Measurements from ENCODE around the gene WDR72.
"Not testable (repeated sequence)": the region's sequence is repeated elsewhere in the genome, so short reads cannot be mapped to it uniquely, and the experiment has no call there.

The WDR72 gene

DNA sequence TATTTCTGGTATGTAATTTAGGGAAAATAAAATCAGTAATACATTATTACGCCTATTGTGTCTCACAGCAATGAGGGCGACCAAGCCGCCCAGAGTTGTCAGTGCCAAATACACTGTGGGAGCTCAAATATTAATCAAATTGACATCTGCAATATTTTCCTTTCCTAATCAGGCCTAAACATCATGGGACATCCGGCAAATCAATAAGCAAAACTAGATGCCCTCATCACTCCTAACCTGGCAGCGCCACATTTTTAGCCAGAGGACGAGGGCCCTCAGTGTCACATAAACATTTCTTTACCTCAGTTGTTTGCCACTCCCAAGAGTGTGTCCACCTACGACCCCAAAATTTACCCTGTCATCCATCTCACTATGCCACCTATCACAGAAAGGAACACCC lies 64.1 kb downstream of the WDR72 start:
- DNase-seq = no peak

DNA sequence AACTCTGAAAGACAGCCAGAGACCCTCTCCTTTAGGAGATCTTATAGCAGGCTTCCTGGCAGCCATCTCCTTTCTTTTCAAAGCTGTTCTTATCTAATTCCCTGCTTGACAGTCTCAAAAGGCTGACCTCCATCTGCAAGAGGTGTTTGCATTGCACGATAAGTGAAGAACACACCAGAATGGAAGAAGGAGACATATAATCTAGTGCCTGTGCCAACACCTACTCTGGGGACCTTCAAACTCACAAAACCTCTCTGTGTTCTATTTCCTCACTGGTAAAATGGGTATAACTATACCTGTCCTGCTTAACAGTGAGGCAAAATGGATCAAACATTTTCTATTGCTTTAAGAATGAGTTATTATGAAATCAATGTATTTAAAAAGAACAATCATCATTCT lies 65.0 kb downstream of the WDR72 start:
- no peak for DNase-seq

DNA sequence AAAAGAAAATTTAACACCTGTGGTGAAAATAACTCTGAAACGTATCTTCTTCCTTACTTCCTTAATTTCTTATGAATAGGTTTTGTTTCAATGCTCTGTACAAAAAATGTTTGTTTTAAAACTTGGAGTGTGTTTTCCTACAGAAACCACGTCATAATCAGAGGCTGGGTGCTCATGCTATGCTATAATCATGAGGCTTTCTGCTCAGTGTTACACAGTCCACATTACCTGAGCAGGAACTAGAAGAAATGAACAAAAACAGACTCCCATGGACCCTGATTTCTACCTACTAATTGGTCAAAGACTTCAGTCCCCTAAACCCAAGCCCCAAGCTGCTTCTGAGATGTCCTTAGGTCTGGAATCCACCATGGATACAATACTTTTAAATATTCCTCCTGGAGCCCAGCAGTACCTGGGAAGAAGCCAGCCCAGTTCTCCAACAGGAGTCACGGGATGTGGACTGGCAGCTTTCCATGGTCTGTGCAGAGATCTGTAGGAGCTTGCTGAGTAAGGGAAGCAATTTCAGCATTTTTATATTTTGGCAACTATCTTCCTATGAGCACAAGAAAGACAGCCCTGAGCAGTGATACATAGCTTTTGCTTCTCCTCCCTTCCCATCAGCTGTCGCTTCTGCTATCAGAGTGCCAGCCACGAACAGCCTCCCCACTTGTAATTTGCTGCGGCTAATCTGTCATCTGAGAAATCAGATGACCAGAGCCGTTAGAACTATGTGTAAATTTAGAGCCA lies 65.6 kb downstream of the WDR72 start:
- no peak for DNase-seq

DNA sequence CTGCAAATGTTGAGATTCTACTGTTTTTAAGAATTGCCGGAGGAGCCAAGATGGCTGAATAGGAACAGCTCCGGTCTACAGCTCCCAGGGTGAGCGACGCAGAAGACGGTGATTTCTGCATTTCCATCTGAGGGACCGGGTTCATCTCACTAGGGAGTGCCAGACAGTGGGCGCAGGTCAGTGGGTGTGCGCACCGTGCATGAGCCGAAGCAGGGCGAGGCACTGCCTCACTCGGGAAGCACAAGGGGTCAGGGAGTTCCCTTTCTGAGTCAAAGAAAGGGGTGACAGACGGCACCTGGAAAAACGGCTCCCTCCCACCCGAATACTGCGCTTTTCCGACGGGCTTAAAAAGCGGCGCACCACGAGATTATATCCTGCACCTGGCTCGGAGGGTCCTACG lies 75.3 kb downstream of the WDR72 start:
- not testable (repeated sequence) for DNase-seq

DNA sequence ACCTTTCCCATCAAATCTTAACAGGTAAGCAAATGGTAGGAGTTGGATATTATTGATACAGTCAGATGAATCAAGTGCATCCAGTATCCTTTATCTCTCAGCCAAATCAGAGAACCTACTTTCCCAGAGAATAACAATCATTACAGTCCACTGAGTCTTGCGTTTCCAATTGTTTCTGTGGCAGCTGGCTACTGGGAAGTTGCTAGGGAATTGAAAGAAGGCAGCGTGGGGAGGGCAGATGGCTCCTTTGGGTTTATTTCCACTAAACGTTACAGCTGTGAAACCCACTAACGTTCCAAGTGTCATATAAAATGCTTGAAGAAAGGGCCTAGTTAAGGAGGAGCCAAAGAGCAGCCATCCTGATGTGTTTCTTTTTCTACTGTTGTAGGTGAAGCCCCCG lies 78.4 kb downstream of the WDR72 start:
- DNase-seq = no peak

DNA sequence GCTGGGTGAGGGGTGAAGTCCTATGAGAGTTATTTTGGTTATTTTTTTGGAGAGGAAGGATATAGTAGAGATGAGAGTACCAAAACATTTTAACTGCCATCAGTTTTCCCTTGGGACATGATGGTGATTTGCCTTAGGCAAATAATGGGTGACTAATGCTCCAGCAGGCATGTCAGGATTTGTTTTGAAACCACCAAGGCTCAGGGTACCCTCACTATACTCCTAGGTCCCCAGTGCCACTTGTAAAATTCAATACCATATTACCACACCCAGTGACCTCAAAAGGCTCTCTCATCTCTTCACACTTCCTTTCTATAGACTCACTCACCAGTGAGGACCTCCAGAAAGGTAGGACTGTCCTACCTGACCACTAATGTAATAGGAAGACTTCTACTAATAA lies 83.6 kb downstream of the WDR72 start:
- no peak for DNase-seq

DNA sequence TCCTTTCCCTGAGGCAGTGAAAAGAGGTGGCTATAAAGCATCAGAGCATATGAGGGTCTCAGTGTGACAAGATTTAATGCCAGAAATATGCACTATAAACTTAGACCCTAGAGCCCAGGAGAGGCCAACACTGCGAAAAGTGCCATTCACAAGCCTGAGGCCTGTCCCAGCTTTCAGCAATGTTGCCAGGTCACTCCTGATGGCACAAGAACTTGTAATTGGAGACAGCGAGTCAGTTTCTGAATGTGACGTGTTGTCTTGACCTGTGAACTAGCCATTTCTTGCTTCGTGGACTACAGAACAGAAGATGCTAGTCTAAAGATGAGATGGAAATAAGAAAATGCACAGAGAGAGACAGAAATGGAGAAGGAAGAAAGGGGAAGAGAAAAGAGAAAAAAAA lies 87.9 kb downstream of the WDR72 start:
- no peak for DNase-seq

DNA sequence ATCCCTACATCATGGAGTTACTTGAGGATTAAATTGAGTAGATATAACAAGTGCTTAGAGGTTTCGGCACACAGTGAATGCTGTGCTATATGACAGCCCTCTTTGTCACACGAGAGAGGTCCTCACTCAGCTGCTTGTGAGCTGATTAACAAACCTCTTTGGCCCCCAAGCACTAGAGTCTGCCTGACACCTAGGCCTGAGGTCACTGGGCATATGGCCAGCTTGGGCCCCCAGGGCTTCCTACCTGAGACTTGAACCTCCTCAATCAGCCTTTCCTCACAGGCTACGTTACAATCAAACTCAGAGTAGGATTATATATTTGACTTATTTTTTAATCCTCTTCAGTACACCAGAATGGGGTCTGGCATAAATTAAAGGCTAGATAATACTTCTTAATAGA lies 88.8 kb downstream of the WDR72 start:
- DNase-seq = no peak

DNA sequence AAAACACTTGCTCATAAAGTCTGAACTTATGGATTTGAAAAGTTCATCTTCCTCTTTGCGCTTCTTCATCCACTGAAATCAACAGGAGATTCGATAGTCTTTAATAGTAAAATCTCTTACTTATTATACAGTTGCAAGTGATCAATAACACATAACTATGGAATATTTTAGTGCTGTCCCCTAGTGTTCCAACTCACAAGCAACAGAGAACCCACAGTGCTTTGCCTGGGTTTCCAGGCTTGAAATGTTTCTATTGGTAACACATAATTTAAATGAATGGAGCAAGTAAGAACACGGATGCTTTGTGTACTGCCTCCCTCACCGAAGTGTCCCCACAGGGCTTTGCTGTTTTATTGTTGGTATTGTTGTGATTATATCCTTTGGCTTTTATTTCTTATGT lies 93.5 kb downstream of the WDR72 start:
- DNase-seq = no peak

DNA sequence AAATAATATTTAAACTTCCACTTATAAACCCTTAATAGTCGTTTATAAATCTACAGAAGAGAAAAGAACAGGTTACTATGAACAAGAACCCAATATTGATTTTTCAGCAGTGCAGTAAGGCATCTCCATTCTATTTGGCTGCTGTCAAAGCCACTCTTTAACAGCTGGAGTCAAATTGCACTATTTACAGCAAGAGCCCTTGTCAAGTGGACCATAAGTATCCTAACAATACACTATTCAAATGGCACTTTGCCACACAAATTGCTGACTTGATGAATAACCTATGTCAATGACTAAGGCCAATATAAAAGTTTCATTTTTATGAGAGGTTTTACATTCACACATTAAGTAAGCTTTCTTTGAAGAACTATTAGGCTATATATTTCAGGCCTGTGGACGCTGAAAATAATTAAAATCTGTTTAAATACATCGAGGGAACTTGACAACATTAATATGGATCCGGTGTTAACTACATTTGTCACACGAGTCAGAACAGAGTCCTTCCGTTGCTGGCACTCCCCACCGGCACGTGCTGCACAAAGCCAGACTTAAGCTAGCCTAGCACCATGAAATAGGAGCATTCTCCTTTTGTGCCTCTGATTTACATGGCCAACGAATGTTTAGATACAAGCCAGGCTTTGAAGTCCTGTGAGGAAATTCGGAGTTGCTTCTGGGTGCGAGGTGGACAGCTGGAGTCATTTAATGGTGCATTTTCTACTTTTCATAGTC lies 100.5 kb downstream of the WDR72 start:
- DNase-seq = no peak

DNA sequence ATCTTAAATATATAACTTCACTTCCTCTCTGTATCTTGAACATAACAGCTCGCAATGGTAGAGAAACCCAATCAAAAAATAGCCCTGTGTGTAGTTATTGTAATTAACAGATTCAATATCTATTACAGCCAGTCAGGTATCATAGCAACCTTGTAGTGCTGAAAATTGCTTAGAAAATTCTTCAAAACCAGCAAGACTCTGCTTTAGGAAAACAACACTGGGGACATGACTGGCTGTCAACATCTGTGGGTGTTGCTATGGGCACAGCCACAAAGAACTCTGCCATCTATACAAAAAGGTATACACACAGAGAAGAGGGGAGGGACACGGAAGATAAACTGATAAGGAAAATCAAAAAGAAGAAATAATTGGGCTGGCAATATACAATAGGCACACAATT lies 101.2 kb downstream of the WDR72 start:
- no peak for DNase-seq

DNA sequence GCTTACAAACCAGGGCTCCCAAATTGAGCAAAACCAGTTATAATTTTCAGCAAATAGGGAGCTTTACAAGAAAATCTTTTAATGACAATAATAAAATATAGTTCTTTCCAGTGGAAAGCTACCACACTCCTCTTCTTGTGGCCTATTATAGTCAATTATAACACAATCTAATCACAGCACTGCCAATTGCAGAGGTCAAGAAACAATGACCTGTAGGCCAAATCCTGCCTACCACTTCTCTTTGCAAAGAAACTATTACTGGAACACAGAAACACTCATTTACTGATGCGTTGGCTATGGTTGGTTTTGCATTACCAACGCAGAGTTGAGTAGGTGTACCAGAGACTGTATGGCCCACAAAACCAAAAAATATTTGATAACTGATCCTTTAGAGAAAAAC lies 110.5 kb downstream of the WDR72 start:
- no peak for DNase-seq

DNA sequence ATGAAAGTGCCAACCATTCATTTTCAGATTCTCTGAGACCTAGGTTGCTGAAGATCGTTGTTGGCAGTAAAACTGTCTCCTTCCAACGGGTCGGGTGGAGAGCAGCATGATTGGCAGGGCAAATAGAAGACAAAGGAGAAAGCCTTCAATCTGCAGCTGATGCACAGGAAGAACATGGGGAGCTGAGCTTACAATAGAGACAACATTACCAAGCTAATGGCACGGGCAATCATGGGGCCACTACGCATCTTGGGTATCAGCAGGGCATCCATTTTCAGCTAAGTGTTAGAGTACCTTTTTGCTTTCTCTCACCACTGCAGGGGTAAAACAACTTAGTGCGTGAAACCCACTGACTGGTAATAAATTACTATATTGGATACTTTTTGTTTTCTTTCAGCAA lies 114.8 kb downstream of the WDR72 start:
- no peak for DNase-seq

DNA sequence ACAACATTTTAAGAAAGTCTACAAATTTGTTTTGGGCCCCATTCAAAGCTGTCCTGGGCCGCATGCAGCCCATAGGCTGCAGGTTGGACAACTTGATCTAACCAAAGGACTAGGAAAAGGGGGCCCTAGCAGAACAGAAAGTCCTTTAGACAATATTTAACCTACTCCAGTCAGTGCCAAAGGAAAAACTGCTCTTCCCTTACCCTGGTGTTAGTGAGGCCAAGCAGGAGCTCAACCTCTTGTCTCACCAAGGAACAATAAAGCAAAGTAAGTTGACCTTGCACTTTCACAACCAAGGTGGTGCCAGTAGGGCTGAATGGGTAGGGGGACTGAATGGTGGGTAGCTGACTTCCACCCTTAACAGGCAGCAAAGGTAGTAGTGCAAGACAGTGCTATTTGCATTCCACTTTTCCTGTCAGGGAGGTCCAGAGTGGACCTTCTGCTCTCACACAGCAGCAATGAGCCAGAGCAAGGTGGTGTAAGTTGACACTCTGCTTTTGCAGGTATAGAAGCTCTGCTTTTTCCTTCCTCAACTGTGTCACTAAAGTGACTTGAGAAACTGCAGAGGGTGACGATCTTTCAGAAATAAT lies 124.9 kb downstream of the WDR72 start:
- DNase-seq = no peak

DNA sequence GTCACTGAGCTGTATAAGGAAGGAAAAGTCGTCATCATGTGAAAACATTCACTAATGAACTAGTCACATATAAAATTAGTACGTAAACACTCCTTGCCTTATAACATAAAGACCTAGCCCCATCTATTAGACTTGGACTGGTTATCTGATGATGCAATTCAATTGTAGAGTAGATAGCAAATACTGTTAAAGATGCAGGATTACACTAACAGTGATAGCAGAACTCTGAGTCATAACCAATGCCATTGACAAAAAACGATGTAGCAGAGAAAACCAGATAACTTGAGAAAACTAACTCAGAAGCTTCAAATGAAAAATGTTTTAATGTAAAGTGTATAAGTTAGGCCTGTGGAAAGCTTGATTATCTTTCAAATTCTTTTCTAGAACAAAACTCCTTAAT lies 132.2 kb downstream of the WDR72 start:
- DNase-seq = no peak

DNA sequence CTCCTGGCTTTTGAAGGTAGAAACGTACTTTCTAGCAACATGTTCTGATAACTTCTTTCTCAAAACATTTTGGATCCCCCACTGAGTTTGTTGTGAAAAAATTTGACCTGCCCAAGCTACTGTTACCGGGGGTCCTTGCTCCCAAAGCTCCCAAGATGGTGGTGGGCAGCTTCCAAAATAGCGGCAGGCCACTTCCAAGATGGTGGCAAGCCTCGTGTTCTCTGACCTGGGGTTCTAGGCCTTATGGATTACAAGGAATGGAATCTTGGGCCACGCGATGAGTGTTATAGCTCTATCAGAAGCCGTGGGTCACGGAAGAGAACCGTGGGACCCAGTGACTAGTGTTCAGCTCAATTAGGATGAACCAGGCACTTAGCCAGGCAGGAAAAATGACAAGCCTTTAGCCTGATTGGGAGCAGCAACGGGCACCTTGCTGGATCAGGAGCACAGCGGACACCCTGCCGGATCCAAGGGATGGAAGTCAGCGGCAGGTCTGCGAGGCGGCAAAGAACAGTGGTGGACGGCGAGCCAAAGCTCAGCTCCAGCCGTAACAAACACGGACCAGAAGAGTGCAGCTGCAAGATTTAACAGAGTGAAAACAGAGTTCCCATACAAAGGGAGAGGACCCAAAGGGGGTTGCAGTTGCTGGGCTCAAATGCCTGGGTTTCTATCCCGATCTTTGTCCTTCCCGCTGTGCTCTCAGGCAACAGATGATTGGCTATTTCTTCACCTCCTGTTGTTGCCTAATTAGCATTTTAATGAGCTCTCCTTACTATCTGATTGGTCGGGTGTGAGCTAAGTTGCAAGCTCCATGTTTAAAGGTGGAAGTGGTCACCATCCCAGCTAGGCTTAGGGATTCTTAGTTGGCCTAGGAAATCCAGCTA lies 133.3 kb downstream of the WDR72 start:
- DNase-seq = no peak

DNA sequence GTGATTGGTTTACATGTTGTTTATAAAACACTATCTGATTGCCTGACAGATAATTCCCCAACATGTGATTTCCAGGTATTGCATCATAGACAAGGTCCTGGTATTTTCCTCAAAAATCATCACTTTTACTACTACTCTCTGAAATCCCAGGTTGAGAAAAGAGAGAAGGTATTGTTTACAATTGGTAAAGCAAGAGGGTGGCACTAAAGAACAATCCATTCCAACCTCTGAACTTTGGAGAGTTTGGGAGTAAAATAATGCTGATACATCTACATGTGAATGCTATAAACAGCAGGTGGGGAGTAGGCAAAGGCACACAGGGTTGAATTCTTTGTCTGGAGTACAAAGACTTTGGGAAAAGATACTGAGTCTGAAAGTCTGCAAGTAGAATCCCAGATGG lies 134.2 kb downstream of the WDR72 start:
- no peak for DNase-seq

DNA sequence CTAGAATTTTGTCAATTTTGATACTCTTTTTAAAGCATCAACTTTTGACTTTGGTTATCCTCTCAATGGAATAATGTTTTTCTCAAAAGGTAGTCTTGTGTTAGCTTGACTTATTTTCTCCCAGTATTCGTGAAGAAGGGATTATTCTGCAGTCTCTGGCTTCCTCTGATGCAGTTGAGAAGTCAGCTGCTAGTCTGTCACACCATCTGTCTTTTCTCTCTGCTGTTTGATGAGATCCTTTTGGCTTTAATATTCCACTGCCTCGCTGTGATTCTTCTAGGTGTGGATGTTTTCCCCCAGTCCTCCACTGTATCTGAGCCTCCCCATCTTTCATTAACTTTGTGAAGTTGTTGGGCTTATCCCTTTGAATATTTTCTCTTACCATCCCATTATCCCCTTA lies 141.0 kb downstream of the WDR72 start:
- DNase-seq = no peak

DNA sequence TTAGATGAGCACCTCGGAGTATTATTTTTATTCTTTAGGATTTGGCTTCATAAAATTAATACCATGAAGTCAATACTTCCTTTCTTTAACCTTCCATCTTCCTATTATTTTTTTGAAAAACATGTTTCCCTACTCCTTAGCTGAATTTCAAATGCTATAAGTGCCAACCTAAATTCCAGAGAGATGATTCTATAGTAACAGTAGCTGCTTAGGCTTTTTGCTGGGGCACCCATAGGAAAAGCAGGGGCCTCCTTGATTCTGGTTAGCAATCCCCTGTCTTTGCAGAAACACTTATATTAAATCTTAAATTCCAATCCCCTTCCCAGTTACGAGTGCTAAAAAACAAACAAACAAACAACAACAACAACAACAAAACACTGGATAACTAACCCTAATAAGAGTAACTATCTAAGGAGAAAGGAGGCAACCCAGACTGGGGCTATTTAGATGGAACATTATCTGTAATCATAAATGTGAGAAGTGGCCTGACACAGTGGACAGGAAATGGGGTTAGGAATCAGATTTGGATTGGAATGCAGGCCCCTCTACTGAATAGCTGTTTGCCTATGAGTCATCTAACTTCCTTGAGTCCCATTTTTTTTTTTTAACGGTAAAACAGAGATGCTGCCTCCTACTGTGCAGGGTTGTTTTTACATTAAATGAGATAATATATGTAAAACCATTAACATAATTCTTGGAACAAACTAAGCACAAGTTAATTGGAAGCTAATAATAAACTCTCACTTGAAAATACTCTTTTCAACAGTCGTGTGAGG lies 148.1 kb downstream of the WDR72 start:
- DNase-seq = no peak

DNA sequence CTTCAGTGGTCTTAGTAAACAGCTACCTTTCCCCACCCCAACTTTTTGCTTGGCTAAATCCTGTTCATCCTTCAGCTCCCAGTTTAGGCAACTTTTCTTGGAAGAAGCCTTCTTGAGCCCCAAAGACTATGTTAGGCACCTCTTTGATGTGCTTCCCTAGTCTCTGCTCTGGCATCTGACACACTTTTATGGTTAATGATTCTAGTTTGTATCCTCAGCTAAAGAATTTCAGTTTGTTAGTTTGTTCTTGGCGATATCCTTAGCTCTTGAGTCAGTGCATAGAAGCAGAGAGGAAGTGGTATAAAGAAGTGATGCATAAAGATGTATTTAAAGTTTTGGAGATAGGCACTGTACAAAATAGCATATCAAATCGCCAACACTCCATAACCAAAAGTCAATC lies 168.4 kb downstream of the WDR72 start:
- no peak for DNase-seq

DNA sequence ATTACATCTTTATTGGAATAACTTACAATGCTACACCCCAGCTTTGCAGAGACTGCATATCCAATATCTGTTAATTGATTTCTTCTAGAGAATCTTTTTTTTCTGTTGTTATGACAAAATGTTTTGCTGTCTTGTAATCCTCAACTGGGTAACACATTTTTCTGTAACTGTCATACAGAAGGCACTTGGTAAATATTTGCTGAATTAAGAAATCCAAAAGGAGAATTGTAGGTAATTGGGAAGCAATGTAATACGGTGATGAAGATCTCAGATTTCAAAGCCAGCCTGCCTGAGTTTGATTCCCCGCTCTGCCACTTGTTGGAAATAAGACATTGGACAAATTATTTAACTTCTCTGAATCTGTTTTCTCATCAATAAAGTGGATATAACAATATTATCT lies 169.1 kb downstream of the WDR72 start:
- no peak for DNase-seq

DNA sequence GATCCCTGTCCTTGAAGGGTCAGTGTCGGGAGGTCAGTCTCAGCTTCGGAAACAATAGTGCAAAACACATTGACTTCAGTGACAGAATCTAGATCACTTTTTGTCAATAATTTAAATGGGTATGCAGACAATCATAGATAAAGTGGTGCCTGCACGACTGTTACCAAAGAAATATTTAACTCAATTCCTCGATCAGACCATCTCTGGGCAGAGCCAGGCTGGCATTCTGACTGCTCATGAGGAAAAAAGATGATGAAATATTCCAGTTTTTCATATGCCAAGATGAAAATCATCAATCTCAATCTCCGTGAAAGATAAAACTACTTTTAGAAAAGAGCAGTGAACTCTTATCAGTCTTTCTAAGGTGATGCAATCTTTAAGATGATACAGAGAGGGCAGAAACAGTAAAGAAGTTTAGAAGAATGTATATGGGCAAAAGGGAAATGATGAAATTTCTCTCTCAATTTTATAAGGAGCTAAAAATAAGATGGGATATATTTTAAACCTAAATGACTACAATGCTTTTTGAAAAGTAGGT lies 169.9 kb downstream of the WDR72 start:
- no peak for DNase-seq
